Heart left ventricle (tissue), 13 donors: ENCODE measurements around the gene DPEP2NB.

ENCODE experiments used
- POLR2A ChIP-seq, 2 donors: fragments of 450-650 bp; IDR thresholded peaks; one replicate each; pipeline ENCODE4 v1.6.1; 2017; ENCODE audit warnings: antibody characterized with exemption in 2 of 2, mild to moderate bottlenecking in 2 of 2, moderate library complexity in 2 of 2
- TF ChIP-seq, protein P1 (sequence below), 12 donors: fragments of 200-600 bp; sonication (generic) in 4 of 12; IDR thresholded peaks; one replicate each; pipeline versions ENCODE4 v1.5.0 to v1.8.0; 2018 to 2022; ENCODE audit warnings: antibody characterized with exemption in 12 of 12, mild to moderate bottlenecking in 5 of 12
- donor health status: ischemic (EF 13 %, LVEDD 7.1; RV severe dilation, severe dysfunction).
- donor health status: DM: no; HTN: yes; CAD: no.
- donor health status: DM: no; HTN: no; CAD: no.
- donor health status: ischemic (EF 25% LVEDD 6.9; RV normal size, moderate dysfunction).
- donor health status: ischemic (EF 25% LVEDD 5.7; RV mildly dilated, moderate dysfunction).
- donor health status: ischemic (EF 35%, LVEDD 5.7; RV mildly dilated, moderate dysfunction).
- donor health status: nonischemic (EF 11% LVEDD 7.7; RV severe dilation, severe dysfunction).
- donor health status: DM: yes; HTN: yes; CAD: no.
- donor health status: PGD.
- donor health status: ischemic (EF 29% LVEDD 5.4; RV normal size, mild dysfunction).
- donor health status: nonischemic (EF 23%, LVEDD 6.1; RV moderate dilation, normal function).

GRCh38 chr16:68019167-68019680 lies 3.5 kb upstream of the DPEP2NB start:
- TF ChIP-seq POLR2A (IDR thresholded peaks at IDR 0.05): no peak
- TF ChIP-seq, protein P1, sequence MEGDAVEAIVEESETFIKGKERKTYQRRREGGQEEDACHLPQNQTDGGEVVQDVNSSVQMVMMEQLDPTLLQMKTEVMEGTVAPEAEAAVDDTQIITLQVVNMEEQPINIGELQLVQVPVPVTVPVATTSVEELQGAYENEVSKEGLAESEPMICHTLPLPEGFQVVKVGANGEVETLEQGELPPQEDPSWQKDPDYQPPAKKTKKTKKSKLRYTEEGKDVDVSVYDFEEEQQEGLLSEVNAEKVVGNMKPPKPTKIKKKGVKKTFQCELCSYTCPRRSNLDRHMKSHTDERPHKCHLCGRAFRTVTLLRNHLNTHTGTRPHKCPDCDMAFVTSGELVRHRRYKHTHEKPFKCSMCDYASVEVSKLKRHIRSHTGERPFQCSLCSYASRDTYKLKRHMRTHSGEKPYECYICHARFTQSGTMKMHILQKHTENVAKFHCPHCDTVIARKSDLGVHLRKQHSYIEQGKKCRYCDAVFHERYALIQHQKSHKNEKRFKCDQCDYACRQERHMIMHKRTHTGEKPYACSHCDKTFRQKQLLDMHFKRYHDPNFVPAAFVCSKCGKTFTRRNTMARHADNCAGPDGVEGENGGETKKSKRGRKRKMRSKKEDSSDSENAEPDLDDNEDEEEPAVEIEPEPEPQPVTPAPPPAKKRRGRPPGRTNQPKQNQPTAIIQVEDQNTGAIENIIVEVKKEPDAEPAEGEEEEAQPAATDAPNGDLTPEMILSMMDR (IDR thresholded peaks at IDR 0.05): no peak
